Activated CD8-positive, alpha-beta memory T cell treated with anti-CD3 and anti-CD28 coated beads, Interleukin-2, amount 50 U/mL, for 48 hours (primary cell): ENCODE results near the gene PTPRD.
"Not testable (repeated sequence)": the region's sequence is repeated elsewhere in the genome, so short reads cannot be mapped to it uniquely, and the experiment has no call there.

ENCODE experiments used
- DNase-seq: peaks from one replicate; pipeline ENCODE4 v3.0.0-alpha.2; 2020

The PTPRD gene

DNA sequence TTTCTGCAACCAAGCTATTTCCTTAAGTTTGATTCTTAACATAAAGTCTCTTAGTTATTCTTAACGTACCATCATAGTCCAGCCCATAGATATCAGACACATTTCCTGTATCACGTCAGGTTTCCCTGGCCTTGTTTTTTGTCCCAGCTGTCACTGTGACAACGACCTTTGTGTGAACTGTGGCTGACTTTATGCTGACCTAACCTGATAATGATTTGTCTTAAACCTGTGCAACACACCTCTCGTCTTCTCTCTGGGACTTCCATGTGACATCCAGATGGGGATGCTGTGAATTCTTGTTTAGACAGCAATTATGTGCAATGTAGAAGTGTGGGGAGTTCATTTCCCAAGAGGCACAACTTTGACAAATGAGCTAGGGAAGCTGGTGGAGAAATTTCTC lies 662.8 kb downstream of the PTPRD start:
- no peak for DNase-seq

GRCh38 chr9:9949368-9949767 lies 663.4 kb downstream of the PTPRD start:
- no peak for DNase-seq

- no peak for DNase-seq
These were observed 666.8 kb downstream of the PTPRD start for GRCh38 chr9:9945966-9946365.

DNA sequence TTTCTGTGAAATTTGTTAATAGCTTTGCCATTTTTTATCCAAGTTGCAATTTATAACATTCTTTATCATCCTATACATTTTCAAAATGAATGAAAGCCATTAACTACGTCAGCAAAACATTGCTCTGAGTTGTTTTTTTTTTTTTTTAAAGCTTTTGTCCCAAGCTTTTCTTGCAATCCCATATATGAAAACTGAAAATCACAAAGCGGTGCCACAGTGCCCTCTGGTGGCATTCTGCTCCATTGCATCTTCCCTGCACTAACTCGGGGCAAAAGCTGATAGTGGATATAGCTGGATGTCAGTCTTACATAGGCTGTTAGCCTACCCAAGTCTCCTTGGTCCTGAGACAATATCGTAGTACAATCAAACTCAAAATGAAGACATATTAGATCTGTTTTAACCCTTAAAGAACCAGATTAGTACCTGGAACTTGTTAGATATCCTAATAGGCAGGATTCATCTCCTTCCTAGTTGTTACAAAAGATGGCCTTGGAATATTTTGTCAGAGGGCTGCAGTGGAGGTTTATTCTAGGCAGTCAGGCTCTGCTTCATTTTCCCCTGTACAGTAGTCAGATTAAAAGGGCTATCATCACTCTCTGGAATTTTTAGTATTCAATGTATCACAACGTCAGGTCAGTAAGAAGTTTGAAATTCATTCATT lies 669.9 kb downstream of the PTPRD start:
- peak; percentile 76 for DNase-seq

DNA sequence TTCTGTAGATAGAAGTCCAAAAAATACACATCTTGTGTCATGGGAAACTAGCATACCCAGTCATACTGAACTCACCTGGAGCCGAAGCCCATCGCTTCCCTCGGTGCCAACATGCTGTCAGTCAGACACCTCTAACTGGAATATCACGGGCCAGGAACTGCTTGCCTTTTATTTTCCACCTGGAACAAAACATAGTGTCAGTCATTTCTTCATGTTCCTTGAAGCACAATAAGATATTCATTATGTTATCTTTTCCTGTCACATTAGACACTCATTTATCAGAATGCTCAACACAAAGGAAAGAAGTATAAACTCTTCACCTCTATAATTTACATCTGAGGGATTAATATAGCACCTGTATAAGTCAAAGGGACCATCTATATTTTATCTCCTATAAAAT lies 674.4 kb downstream of the PTPRD start:
- DNase-seq, result no peak

- not testable (repeated sequence) for DNase-seq
These were observed 681.3 kb downstream of the PTPRD start for GRCh38 chr9:9931464-9931863.

GRCh38 chr9:9924376-9924775 lies 688.4 kb downstream of the PTPRD start:
- DNase-seq, result no peak

DNA sequence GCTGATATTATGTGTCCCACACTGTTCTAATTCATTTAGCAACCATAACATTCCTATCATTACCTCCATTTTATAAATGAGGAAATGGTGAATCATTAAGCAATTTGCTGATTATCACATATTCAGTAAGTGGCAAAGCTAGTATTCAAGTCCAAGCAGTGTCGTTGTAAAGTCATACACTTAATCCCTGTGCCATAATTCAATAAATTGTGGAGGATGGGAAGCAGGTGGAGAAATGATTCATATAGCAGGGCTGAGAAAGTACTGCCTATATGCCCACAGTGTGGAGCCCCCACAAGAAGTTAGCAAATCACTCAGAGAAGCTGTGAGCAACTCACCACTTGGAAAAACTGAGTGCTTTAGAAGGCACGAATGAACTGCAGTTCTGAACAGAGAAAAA lies 691.0 kb downstream of the PTPRD start:
- no peak for DNase-seq

DNA sequence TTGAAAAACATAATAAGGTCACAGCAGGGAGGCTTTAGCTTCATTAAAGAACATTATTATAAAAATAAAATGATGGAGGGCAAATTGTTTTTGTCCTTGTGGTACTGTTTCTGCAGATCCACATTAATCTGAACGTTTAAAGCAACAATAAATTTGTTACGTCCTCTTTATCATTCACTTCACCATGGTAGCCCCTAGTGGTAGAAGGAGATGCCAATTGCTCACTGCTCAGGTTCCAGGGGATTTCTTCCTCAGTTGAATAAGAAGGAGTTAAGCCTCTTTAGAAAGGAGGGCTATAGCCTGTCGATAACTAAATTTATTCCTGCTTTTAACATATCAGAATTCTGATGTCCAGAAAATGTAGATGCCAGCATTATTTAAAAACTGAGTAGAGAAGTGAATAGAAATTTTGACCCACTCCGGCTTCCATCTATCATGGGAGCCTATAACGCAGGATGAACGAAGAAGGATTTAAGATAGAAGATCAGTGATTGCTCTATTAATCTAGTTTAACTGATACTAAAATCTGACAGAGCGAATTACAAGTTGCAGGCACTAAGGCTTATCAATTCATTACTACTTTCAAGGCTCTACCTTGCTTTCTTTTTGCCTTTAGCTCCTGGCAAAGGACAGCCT lies 692.3 kb downstream of the PTPRD start:
- DNase-seq, result no peak

DNA sequence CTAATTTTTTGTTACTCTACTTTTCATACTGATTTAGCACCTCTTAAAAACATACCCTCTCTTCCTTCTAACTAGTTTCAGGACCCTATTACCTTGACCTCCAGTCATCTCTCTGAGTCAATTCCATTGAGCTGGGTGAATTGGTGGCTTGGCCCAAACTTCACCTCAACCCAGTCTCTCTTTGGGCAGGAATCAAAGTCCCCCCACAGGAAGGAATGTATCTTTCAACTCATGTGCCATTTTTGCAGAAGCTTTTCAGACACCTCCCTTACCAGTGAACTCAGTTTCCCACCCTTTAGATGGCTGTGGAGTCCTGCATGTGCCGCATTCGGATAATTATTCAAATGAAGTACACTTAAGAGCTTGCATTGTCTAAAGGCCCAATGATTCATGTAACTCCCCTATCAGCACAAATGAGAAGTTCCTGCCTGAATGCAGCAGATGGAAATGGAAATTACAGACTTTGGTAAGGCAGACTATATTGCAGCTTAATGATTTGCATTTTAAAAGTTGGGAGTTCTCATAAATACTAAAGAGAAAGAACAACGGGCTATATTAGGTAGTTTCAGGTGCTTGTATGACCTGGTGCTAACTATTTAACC lies 693.5 kb downstream of the PTPRD start:
- no peak for DNase-seq

DNA sequence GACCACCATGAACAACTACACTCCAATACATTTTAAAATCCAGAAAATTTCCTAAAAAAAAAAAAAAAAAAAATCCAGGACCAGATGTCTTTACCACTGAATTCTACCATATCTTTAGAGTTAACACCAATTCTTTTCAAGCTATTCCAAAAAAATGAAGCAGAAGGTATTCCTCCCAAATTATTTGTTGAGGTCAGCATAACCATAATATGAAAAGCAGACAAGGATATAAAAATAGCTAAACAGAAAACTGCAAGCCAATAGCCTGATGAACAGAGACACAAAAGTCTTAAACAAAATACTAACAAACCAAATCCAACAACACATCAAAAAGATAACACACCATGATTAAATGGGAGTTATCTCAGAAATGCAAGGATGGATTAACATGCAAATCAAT lies 695.4 kb downstream of the PTPRD start:
- DNase-seq, result no peak

GRCh38 chr9:9914174-9914573 lies 698.6 kb downstream of the PTPRD start:
- DNase-seq, result no peak

DNA sequence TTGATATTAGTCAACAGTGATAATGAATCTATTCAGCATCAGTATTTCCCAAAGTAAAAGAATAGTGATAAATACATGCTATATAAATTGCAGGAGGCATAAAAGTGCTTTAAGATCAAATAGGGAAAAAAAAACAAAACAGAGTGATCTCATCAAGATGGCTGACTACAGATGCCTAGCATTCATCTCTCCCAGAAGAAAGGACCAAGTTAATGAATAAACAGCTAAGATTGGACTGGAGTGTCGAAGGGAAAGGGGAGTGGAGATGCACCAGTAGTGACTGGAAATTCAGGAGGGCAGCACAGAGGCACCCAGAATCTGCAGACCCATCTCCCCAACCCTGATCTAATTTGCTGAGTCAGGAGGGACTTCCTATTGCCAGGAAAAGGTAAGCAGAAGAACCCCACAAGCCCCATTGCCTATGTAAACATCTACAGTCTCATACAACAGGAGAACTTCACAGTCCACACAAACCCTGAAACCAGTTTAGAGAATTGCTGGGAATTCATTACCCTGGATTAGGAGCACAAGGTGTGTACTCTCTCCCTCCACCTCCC lies 699.4 kb downstream of the PTPRD start:
- DNase-seq, result no peak

- no peak for DNase-seq
These were observed 700.3 kb downstream of the PTPRD start for GRCh38 chr9:9912459-9912858.

DNA sequence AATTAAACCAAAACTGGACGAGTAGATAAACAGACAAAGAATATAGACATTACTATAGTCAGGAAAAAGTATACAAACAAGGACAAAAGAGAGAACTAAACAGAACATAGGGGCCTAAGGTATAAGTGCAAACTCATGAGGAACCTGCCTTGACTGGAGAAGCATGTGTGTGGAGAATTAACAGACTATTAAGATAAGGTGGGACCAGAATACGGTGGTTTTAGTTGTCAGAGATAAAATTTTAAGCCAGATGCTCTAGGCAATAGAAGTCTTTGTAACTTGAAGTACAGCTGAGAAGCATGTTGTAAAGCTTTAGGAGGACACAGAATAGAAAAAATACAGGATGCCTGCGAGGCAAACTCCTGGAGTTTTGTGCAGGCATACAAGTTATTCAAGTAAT lies 707.1 kb downstream of the PTPRD start:
- no peak for DNase-seq

DNA sequence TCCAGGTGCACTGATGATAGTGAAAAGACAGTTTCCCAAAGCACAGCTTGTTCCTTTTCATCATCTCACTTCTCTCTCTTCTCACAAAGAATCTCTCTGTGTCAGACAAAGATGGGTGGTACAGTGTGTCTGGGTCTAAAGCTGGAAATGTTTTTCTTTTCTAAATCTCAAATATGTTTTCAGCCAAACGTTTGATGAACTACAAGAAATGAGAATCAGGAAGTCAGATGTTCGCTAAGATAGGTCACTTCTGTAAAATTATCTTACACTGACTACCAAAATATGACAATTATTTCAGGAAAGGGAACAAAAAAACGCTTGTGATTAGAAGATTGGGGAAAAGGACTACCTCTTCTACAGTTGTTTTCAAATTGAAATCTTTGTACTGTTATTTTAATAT lies 708.8 kb downstream of the PTPRD start:
- no peak for DNase-seq

DNA sequence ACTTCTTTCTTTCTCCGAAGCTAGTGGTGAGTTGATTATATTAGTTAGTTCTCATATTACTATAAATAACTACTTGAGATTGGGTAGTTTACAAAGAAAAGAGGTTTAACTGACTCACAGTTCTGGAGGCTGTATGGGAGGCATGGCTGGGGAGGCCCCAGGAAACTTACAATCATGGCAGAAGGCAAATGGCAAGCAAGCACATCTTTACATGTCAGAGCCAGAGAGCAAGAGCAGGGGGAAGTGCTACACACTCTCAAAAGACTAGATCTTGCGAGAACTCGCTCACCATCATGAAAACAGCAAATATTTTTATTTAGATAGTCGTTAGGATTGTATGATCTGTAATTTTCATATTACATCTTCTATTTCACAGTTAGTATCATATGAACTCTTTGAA lies 711.2 kb downstream of the PTPRD start:
- no peak for DNase-seq

- no peak for DNase-seq
These were observed 719.0 kb downstream of the PTPRD start for GRCh38 chr9:9893837-9894236.

DNA sequence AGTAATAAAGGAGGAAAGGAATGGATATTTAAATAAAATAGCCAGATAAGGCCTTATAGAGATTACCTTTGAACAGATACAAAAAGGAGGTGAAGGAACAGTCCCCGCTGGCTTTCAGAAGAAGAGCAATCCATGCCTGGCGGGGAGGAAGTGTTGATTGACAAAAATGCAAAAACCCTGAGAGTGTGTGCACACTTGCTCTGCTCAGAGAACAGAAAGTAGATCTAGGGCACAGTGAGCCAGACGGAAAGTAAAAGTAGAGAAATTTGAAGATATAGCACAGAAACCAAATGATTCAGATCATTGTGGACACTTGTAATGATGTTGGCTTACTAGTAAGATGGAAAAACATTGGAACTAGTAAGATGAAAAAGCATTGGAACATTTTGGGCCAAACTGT lies 720.6 kb downstream of the PTPRD start:
- no peak for DNase-seq

DNA sequence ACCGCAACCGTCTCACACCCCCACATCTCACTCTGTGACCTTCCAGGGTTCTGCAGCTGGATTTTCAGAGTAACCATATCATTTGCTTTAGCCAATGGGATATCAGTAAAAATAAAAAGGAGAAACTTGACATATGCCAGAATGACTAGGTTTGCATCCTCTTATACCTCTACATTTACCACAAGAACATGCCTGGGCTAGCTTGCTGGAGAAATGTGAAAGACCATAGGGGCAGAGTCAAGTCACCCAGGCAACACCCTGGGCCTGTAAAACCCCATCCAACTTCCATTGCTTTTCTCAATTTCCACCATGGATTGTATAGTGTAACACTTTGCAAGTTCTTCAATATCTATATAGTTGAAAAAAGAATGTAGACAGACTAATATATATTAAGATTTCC lies 731.1 kb downstream of the PTPRD start:
- no peak for DNase-seq

GRCh38 chr9:9874270-9874669 lies 738.5 kb downstream of the PTPRD start:
- DNase-seq, result no peak

DNA sequence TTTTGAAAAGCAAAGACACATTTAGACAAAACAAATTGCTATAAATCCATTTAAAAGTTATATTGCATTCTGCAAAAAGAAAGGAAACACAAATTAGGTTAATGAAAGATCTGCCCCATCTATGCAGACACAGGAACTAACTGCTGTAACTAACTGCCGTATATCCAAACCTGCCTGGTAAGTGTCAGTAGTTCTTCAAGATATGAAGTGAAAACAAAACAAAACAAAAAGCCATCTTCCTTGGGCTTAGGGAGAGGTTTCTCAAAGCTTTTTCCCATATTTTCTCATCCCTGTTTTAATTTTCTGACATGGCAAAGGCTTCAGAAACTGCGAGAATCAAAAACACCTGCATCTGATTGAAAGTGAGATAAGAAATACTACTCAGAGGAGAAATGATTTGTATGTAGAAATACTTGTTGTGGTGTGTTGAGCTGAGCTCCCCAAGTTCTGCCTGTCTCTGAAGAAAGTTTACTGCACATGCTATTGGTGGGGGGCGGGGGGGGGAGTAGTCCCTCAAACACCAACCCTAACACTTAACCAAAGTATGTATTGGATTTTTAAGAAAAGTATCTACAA lies 750.5 kb downstream of the PTPRD start:
- DNase-seq, result no peak

DNA sequence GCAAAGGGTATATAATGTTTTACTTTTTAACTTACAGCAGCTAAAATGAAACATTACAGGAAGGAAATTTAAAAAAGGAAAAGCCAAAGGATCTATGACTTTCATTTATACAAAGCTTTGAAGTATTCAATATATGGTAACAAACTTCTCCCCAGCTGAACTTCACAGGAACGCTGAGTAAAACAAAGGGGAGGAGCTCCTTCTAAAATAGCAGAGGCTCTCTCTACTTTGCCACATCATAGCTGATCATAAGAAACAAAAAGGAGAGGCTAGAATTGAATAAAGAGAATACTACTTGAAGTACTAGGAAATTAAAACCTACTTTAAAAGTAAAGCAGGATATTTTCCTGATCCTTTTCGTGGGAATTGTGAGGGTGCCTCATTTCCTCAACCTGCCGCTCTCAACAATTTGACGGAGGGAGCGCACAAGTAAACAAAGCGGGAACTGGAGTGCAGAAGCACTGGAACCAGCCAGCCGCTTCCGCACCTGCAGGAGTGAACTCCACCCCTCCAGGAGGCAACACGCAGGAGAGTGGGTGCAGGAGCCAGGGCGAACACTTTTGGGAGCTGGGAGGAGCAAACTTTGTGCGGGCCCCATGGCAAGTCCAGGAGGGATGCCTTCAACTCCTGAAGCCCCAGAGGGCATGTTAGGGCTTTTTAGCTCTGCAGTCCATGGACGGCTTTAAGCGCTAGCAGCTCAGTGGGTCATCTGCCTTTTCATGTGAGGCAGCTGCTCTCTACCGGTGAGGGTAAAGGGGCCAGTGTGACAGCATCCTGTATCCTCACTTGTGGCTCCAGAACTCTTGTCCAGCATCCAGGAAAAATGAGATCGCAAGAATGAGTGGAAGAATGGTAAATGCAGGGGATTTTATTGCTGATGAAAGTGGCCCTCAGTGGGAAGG lies 757.4 kb downstream of the PTPRD start:
- no peak for DNase-seq
